Medulla oblongata (tissue), 1 donor: Measurements from ENCODE around the gene AKR1B1.

ENCODE experiments used
- DNase-seq: peaks from one replicate; pipeline ENCODE4 v3.0.0-alpha.2; 2015; ENCODE audit errors: extremely low spot score

The AKR1B1 gene

DNA sequence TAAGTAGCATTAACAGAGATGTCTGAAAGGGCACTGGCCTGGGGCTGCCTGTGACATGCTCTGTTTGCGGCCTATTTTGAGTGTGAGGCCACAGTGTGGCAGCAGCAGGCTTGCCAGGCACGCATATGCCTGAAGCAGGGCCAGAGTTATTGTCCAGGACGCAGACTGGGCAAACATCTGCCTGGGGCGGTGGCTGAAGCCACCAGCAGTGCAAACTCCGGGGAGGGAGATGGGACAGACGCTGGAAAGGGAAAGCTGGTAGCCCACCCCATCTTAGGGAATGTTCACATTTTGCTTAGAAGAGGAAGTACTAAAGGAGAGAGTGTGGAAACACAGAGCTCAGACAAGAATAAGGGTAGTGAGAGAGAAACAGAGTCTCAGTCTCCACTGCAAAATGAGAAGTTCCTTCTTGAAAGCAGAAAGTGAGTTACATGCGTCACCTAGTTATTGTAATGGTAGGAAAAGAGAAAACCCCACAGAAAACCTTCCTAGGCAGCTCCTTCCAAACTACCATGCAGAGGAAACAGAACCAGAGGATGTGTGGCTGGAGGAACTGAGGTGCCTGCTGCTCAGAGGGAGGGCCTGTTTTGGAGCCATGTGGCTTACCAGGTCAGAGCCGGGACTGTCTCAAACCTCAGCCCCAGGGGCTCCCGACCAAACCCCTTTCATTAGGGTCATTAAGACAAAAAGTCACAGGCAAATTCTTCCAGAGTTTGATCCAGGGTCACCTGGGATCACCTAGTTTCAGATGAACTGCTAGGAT, 14.5 kb downstream of the AKR1B1 start:
- DNase-seq = peak; percentile 76

- DNase-seq = no peak
These were observed 15.4 kb downstream of the AKR1B1 start for GRCh38 chr7:134443396-134444070.

- no peak for DNase-seq
These were observed 16.3 kb downstream of the AKR1B1 start for GRCh38 chr7:134442441-134443220.

DNA sequence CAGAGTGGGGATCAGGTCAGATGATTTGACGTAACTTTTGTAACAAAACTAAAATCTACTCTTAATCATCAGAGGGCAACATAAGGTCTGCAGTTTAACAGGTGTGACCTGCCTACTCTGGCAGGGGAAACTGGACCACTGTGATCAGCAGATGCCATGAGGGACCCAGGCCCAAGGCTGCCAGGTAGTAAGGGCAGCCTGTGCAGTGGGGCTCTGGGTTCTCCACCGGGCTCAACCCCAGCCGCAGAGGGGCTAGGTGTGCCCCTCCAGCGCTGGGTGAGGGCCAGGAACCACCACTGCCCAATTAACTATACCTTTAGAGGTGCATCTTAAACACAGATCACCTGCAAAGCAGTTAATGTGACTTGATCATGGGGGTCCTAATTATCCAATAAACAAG, 17.6 kb downstream of the AKR1B1 start:
- DNase-seq = no peak

GRCh38 chr7:134440476-134440875, 18.4 kb downstream of the AKR1B1 start:
- no peak for DNase-seq

GRCh38 chr7:134440067-134440466, 18.8 kb downstream of the AKR1B1 start:
- no peak for DNase-seq

DNA sequence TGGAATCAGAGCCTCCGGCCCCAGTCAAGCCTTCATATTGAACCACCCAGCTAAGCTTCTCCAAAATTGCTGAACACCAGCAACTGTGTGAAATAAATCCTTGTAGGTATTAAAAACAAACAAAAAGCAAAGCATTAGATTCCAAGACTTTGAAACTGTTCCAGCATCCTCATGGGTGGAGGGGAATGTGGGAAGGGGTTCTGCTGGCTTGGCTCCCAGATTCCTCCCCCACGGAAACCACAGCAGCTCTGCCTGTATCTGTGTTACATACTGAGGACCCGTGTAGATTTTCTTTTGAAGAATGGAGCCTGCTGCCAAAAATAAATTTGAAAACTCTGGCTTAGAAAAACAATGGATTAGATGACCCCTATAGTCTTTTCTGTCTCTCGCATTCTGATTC, 20.0 kb downstream of the AKR1B1 start:
- DNase-seq = no peak

DNA sequence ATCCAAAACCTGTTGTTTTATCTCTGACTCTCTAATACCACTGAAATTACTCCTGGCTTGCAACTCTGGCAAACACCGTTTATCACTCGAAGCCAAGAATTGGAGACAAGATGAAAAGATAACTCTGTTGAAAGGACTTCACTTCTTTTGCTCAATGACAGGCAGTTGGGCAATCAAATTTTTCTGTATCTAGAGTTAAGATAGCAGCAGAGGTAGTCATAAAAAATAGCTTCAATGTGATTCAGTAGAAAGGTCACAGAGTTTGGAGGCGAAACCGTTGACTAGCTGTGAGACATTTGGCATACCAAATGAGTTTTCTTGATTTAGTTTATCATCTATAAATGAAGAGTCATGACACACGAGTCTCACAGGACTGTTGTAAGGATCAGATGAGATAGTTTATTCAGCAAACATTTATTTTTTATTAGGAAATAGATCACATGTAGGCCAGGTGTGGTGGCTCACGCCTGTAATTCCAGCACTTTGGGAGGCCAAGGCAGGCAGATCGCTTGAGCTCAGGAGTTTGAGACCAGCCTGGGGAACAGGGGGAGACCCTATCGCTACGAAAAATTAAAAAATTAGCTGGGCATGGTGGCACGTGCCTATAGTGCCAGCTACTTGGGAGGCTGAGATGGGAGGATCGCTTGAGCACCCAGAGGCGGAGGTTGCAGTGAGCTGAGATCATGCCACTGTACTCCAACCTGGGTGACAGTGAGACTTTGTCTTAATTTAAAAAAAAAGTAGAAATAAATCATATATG, 23.6 kb downstream of the AKR1B1 start:
- no peak for DNase-seq

DNA sequence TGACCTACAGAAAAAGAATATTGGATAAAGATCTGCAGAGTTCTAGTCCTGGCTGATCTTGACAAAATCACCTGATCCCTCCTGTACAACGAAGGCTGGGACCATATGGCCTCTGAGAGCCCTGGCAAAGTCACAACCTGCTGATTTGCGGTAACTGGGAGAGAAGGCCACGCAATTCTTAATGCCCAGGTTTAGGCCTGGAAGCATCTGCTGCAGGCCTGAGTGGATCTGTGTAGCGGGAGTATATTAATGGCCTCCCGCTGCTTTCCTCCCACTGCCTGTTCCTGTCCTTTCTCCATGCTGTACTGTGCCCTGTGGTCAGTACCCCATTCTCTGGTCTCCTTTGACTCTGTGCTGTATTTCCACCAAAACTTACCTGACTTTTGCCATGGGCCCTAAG, 24.2 kb downstream of the AKR1B1 start:
- DNase-seq = no peak

GRCh38 chr7:134433430-134433829, 25.5 kb downstream of the AKR1B1 start:
- DNase-seq = no peak

DNA sequence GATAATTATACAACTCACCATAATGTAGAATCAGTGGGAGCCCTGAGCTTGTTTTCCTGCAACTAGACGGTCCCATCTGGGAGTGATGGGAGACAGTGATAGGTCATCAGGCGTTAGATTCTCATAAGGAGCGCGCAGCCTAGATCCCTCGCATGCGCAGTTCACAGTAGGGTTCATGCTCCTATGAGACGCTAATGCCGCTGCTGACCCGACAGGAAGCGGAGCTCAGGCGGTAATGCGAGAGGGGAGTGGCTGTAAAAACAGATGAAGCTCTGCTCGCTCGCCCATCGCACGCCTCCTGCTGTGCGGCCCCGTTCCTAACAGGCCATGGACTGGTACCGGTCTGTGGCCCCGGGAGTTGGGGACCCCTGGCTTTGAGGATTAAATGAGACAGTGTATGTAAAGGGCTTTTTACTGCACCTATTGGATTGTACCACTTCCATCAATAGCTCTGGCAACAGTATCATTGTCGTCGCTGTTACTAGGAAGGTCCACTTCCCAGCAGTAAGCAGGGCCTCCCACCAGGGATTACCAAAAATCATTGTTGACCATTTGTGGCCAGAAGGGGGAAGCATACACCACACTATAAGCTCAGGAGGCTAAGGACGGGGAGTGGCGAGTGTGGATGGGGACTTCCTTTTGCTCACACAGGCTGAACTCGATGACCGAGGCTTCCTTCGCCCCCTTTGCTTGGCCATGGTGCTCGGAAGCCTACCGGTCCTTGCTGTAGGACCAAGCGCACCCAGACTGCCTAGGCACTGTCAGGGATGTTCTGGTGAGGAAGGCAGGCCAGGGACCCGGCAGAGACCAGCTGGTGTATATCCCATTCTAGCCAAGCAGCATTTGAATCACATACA, 26.4 kb downstream of the AKR1B1 start:
- peak; percentile 97 for DNase-seq

GRCh38 chr7:134431815-134432214, 27.1 kb downstream of the AKR1B1 start:
- no peak for DNase-seq

- DNase-seq = no peak
These were observed 29.4 kb downstream of the AKR1B1 start for GRCh38 chr7:134429481-134429880.

- no peak for DNase-seq
These were observed 30.0 kb downstream of the AKR1B1 start for GRCh38 chr7:134428942-134429341.

DNA sequence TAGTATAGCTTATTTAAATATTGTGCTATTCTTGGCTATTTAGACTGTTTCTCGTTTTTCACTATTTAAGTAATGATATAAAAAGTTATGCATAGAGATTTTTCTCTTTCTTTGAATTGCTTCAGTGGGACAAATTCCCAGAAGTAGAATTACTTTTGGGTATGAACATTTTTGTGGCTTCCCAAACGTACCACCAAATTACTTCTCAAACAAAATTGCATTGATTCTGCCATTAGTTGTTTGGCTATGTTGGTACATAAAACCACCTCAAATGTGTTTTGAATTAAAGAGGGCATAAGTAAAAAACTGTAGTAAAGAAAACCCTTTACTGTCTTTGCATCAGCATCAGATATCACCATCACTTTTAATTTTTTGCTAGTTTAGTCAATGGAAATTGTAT, 31.0 kb downstream of the AKR1B1 start:
- no peak for DNase-seq

DNA sequence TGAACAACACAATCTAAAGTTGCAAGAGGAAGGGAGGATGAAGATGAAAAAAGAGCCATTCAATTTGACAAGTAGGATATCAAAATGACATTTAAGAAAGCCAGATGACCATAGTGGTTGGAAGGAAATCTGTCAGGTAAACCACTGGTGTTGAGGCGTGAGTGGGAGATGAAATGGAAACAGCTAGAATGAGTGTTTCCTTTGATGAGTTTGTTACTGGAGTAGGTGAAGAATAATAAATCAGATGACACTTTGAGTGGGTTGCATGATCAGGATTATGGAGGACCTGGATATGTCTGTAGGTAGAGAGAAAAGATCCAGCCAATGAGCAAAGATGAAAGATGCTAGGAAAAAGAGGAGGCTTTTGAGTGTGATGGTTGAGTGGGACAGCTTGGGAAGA, 33.1 kb downstream of the AKR1B1 start:
- no peak for DNase-seq

DNA sequence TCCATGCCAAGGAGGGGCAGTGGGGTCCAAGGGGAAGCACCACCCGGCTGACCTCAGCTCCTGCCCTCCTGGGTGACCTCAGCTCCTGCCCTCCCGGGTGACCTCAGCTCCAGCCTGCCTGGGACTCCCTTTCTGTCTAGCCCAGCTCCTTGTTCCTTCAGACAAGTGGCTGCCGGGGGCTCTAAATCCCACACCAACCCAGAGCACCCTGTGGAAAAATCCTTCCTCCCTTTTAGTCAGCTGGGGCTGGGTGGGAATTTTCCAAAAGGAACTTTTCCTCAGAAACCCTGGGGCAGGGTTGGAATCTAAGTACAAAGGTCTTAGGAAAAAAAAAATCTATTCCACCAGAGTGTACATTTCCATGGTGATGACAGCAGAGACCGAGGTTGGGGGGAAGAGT, 36.3 kb downstream of the AKR1B1 start:
- DNase-seq = no peak

DNA sequence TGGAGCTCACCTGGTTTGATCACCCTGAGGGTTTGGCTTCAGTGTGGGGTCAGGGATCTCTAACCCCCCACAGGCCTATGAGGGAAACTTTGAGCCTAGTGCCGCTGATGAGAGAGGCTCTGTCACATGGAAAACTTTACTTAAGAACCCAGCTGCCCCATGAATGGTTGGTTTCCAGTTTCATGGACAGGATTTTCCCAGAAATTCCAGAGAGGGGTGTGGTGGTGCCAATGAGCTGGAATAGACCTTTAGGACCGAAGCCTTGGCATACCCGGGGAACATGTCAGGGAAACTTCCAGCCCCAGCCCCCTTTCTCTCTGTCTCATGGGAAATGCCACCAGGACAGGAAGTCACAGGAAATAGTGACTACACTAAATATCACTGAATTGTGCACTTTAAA, 36.9 kb downstream of the AKR1B1 start:
- DNase-seq = no peak

DNA sequence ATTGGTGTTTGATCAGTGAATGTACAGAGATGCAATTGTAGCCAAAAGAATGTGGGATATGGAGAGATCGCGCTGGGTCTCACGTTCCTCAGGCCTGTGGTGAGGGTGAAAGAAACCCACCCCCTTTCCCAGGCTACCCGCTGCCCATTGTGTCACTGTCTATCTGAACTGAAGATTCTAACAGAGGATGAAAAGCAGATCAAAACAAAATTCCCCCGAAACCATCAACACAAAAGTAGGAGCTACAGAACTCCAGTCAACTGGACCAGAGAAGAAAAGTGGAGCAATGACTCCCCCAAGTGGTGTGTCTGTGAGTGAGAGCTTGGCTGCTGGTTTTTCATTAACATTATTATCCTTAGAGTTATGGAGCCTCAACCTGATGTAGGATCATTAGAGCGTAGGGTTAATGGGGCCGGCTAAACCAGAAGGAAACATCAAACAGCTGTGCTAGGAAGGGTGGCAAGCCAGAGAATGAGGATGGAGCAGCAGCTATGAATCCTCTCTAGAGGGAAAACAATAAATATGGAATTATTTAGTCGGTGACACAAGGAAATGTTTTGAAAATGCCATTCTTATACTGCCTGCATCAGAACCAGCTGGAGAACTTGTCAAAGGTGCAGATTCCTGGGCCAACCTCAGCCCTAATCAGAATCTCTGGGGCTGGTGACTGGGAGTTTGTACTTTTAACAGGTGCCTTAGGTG, 38.3 kb downstream of the AKR1B1 start:
- peak; percentile 85 for DNase-seq

GRCh38 chr7:134419875-134420274, 39.0 kb downstream of the AKR1B1 start:
- no peak for DNase-seq
